DOHH2 (cell line): Measurements from ENCODE around the gene RPL32.

Source experiments
- EZH2phosphoT487 ChIP-seq: fragments of 200-600 bp; sonication (generic); IDR thresholded peaks from 2 replicates; pipeline ENCODE4 v1.6.1; 2017; ENCODE audit warnings: borderline replicate concordance, mild to moderate bottlenecking, antibody characterized with exemption, low read length, moderate library complexity, mixed read lengths
- TF ChIP-seq, protein P1 (sequence below): fragments of 200-600 bp; sonication (generic); IDR thresholded peaks from one replicate; pipeline ENCODE4 v1.5.1; 2014; ENCODE audit warnings: antibody characterized with exemption, mild to moderate bottlenecking, low read depth, low read length; ENCODE audit not compliant: poor library complexity, severe bottlenecking

DNA sequence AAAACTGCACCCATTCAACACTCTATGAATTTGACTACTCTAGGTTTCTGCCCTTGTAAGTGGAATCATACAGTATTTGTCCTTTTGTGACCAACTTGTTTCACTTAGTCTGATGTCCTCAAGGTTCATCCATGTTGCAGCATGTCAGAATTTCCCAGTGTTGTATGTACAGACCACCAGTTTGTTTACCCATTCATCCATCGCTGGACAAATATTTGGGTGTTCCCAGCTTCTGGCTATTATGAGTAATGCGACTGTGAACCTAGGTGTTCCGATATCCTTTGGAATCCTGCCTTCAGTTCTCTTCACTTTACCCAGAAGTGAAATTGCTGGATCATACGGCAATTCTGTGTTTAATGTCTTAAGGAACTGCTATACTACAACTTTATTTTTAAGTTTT is 12.6 kb downstream of the RPL32 start:
- TF ChIP-seq, protein P1, sequence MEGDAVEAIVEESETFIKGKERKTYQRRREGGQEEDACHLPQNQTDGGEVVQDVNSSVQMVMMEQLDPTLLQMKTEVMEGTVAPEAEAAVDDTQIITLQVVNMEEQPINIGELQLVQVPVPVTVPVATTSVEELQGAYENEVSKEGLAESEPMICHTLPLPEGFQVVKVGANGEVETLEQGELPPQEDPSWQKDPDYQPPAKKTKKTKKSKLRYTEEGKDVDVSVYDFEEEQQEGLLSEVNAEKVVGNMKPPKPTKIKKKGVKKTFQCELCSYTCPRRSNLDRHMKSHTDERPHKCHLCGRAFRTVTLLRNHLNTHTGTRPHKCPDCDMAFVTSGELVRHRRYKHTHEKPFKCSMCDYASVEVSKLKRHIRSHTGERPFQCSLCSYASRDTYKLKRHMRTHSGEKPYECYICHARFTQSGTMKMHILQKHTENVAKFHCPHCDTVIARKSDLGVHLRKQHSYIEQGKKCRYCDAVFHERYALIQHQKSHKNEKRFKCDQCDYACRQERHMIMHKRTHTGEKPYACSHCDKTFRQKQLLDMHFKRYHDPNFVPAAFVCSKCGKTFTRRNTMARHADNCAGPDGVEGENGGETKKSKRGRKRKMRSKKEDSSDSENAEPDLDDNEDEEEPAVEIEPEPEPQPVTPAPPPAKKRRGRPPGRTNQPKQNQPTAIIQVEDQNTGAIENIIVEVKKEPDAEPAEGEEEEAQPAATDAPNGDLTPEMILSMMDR, result no peak
- TF ChIP-seq EZH2phosphoT487, result no peak
